CD1c-positive myeloid dendritic cell (primary cell): ENCODE measurements around the gene RPS27A.
"Not testable (repeated sequence)": the region's sequence is repeated elsewhere in the genome, so short reads cannot be mapped to it uniquely, and the experiment has no call there.

Experiments
- DNase-seq: peaks from one replicate; pipeline ENCODE4 v3.0.0-alpha.2; 2016; ENCODE audit errors: extremely low spot score

RPS27A gene

DNA sequence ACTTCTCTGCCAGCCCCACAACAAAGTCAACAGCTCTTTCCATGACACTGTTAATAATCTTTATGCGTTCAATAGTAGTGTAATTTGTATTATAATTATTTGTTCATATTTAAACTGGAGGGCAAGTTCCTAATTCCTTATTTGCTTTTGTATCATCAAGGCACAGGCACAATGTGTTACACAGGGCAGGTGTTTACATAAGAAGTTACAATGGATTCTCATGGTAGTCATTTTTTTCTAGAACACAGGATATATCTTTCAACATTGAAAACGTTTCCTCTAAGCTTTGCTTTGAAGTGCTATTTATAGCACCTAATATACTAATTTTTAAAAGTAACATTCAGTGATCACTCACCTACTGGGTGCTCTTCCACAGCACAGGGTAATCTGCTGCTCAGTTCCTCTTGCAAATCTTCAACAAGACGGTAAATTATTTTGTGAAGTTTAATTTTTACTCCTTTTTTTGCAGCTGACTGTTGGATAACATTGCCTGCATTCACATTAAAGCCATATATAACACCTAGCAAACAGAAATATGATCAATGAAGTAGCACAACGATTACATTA is 7.3 kb downstream of the RPS27A start:
- DNase-seq, result no peak

DNA sequence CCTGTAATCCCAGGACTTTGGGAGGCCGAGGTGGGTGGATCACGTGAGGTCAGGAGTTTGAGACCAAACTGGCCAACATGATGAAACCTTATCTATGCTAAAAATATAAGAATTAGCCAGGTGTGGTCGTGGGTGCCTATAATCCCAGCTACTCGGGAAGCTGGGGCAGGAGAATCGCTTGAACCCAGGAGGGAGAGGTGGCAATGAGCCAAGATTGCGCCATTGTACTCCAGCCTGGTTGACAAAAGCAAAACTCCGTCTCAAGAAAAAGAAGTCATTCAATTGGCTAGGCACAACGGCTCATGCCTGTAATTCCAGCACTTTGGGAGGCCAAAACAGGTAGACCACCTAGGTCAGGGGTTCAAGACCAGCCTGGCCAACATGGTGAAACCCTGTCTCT is 9.1 kb downstream of the RPS27A start:
- not testable (repeated sequence) for DNase-seq

GRCh38 chr2:55242617-55243016 is 10.1 kb downstream of the RPS27A start:
- no peak for DNase-seq

DNA sequence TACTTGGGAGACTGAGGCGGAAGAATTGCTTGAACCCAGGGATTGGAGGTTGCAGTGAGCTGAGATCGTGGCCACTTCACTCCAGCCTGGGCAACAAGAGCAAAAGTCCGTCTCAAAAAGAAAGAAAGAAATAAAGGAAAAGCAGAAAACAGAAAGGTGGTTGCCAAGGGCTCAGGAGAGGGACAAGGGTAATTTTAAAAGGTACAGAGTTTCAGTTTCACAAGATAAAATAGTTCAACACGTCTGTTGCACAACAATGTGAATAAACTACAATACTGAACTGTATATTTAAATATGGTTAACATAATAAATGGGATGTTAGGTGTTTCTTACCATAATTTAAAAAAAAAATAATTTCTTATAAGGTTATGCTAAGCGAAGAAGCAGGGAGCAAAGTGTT is 12.9 kb downstream of the RPS27A start:
- no peak for DNase-seq

- no peak for DNase-seq
Measured at GRCh38 chr2:55247025-55247424, 14.5 kb downstream of the RPS27A start.

DNA sequence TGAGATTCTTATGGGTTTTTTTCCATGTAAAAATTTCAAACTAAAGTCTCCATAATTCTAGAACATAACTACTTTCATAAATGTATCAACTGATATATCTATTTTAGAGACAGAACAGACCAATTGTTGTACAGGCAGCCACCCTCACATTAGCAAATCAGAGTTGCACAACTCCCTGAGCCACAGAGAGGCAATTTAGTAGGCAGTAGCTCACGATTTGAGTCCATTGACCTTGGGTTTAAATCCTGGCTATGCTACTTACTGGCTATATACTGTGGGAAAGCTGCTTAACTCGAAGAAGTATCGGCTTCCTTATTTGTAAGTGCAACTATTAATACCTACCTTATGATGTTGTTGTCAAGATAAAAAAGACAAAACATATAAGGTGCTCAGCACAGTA is 20.3 kb downstream of the RPS27A start:
- DNase-seq, result no peak

DNA sequence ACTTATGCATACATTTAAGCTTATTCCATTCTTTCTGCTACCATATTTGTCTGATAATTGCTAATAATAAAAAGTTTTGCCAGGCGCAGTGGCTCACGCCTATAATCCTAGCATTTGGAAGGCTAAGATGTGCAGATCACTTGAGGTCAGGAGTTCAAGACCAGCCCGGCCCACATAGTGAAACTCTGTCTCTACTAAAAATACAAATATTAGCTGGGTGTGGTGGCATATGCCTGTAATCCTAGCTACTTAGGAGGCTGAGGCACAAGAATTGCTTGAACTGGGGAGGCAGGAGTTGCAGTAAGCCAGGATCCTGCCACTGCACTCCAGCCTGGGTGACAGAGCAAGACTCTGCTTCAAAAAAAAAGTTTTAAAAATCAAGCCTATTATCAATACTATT is 27.1 kb downstream of the RPS27A start:
- DNase-seq, result not testable (repeated sequence)

GRCh38 chr2:55268288-55268906 is 35.9 kb downstream of the RPS27A start:
- peak; percentile 30 for DNase-seq

GRCh38 chr2:55268907-55269644 is 36.6 kb downstream of the RPS27A start, which contains the start of gene MTIF2:
TSS of gene MTIF2 (minus strand) at chr2:55269231. CDS start at chr2:55263858, 5,373 bp downstream.
- peak; percentile 96 for DNase-seq

GRCh38 chr2:55269645-55269990 is 37.1 kb downstream of the RPS27A start:
- DNase-seq, result no peak

DNA sequence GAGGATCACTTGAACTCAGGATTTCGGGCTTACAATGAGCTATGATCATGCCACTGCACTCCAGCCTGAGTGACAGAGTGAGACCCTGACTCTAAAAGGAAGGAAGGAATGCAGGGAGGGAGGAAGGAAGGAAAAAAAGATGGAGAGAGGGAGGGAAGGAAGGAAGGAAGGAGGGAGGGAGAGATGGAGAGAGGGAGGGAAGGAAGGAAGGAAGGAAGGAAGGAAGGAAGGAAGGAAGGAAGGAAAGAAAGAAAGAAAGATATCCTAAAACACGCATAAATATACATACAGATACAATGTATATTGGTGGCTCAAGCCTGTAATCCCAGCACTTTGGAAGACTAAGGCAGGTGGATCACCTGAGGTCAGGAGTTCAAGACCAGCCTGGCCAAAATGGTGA is 41.9 kb downstream of the RPS27A start:
- DNase-seq, result not testable (repeated sequence)

GRCh38 chr2:55277310-55277709 is 44.8 kb downstream of the RPS27A start:
- no peak for DNase-seq

GRCh38 chr2:55279214-55279835 is 46.8 kb downstream of the RPS27A start:
- not testable (repeated sequence) for DNase-seq

DNA sequence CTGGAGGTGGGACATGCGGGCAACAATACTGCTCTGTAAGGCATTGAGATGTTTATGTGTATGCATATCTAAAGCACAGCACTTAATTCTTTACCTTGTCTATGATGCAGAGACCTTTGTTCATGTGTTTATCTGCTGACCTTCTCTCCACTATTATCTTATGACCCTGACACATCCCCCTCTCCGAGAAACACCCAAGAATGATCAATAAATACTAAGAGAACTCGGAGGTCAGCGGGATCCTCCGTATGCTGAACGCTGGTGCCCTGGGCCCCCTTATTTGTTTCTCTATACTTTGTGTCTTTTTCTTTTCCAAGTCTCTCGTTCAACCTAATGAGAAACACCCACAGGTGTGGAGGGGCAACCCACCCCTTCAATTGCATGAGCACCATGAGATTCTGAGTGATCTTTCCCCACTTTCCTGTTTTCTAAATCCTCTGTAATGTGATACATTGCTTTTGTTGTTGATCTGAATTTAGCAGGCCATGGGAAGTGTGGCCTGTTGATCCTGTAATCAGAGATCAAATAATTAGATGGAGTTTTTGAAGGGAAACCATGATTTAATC is 47.5 kb downstream of the RPS27A start:
- not testable (repeated sequence) for DNase-seq

DNA sequence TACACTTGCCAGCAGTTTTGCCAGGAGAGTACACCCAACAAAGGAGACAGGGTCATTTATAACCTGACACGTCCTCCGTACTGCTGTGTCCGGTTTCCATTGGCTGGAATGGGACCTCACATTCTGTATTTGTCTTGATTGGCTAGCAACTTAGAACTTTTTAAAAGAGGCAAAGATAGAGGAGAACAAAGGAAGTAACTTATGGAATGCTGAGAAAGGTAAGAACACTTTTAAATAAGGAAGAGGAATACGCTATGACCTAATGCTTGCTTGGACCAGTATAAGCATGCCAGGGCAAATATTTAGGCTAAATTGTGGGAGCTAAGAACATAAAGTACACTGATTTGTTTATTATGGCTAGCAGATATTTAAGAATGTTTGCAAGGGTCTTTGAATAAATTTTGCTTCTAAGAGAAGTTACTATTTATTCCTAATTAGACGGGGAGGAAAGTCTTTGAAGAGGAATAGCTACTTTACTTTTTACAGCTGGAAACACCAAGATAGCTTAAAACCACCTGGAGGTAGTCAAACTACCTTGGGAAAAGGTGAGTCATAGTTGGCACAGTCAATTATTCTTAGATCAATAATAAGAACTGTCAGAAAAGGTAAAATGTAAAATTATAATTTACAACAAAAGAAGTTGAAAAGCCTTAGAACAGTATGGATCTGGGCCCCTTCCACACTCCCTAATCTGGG is 48.5 kb downstream of the RPS27A start:
- not testable (repeated sequence) for DNase-seq

DNA sequence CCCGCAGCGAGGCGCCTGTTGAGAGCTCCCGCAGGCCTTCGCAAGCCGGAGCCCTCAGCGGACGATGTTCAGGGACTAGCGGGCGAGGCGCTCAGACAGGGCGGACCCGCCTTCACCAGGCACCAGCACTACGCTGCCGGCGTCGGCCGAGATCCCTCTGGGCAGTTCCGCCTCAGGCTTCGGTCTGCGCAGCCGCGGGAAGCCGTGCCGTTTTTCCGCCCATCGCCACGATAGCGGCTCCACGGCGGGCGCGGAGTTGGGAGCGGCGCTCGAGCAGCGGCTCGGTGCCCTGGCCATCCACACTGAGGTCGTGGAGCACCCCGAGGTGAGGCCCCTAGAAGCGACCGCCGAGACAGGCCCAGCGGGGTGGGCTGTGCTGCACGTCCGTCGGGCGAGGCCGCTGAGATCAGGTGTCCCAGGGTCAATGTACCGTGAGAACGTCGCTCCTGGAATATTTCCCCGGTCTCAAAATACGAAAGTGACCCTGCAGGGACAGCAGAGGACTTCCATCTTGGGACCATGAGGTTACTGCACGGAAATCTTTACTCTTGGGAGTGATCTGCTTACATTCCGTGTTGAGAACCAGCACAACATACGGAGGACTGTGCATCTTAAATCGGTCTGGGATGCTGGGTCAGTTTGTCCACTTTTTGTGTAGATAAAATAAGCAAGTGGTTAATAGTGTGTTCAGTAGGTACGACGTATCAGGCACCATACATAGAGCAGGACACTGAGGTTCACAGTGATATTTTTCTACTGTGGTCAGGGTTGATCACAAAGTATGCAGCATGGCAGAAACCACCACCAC is 49.8 kb downstream of the RPS27A start:
- peak; percentile 93 for DNase-seq

DNA sequence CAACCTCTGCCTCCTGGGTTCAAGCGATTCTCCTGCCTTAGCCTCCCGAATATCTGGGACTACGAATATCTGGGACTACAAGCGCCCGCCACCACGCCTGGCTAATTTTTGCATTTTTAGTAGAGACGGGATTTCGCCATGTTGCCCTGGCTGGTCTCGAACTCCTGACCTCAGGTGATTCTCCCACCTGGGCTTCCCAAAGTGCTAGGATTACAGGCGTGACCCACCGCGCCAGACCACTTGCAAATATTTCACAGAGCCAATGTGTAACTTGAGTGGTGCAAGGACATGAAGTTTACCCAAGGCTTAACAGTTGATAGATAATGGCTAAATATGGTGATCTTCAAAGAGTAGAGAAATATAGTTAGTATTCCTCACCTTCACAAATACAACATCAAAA is 50.6 kb downstream of the RPS27A start:
- DNase-seq, result no peak
